ENCODE results near the gene PSMG3. TPM values are rescaled to one million over a fixed set of nuclear protein-coding genes. Genes with fewer than 3 reads are reported as not detected.

The PSMG3 gene
- total RNA-seq, 1 experiment from 2014 or later = 59.4 TPM

DNA sequence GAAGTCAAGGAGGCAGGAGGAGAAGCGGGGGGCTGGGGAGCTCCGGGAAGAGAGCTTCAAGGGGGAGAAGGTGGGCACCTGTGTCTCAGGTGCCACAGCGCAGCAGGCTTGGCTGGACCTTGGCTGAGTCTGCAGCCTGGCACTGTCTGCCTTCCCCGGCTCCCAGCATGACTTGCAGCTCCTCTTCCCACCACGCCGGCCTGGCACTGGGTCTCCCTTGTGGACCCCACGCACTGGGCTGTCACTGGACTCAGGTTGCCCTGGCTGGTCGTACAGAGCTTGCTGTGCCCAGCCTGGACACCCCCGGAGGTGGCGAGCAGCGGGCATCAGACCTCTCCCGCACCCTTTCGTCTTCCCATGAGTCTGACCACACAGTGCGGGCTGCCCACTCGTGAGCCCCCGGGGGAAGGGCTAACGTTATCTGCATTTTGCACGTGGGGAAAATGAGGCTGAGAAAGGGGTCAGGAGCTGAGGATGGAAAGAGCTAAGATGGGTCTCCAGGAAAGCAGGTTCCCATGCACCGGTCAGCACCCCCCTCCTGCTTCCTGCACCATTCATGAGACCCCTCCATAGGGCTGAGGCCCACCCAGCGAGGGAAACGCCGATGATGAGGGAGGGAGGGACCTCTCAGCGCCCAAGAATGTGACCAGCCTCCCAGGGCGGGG lies 40.3 kb upstream of the PSMG3 start:
- intact Hi-C loops (cut with micrococcal nuclease; ENCODE audit: unreplicated experiment) (no loop called here), in situ Hi-C loops (cut with HindIII; ENCODE audit: low pct_unique_long_range_greater_than_20kb, low sequenced_read_pairs) (no loop called here)
- ATAC-seq (no peak), DNase-seq (ENCODE audit: low read depth, low spot score) (no peak)
- no peaks in the 10 kb centered on the region for H3K27me3 ChIP-seq (ENCODE audit: control insufficient read depth, insufficient read depth, low read length)
- no peak overlapping the region for H3K4me3 ChIP-seq (ENCODE audit: low read depth in 2 of 2, low read length in 2 of 2)
- H3K9me3 ChIP-seq (ENCODE audit: control insufficient read depth, insufficient read depth, low read depth, low read length) = no peaks in the 10 kb centered on the region
- TF ChIP-seq TCF7L2 (IDR thresholded peaks at IDR 0.05; ENCODE audit: low read depth, low read length) = no peak
- TF ChIP-seq, protein P1, sequence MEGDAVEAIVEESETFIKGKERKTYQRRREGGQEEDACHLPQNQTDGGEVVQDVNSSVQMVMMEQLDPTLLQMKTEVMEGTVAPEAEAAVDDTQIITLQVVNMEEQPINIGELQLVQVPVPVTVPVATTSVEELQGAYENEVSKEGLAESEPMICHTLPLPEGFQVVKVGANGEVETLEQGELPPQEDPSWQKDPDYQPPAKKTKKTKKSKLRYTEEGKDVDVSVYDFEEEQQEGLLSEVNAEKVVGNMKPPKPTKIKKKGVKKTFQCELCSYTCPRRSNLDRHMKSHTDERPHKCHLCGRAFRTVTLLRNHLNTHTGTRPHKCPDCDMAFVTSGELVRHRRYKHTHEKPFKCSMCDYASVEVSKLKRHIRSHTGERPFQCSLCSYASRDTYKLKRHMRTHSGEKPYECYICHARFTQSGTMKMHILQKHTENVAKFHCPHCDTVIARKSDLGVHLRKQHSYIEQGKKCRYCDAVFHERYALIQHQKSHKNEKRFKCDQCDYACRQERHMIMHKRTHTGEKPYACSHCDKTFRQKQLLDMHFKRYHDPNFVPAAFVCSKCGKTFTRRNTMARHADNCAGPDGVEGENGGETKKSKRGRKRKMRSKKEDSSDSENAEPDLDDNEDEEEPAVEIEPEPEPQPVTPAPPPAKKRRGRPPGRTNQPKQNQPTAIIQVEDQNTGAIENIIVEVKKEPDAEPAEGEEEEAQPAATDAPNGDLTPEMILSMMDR (IDR thresholded peaks at IDR 0.05) = no peak
- CTCF ChIA-PET = no interaction called here
- H3K4me1 ChIP-seq (ENCODE audit: control insufficient read depth, insufficient read depth, low read length) = no peaks in the 10 kb centered on the region
- POLR2A ChIA-PET = no interaction called here
- no peak overlapping the region for H3K27ac ChIP-seq (ENCODE audit: low read length)
- no TSS peak for BruUV-seq (replicated peaks)
- H3K36me3 ChIP-seq (ENCODE audit: control insufficient read depth, insufficient read depth, low read length) = no peaks in the 10 kb centered on the region

DNA sequence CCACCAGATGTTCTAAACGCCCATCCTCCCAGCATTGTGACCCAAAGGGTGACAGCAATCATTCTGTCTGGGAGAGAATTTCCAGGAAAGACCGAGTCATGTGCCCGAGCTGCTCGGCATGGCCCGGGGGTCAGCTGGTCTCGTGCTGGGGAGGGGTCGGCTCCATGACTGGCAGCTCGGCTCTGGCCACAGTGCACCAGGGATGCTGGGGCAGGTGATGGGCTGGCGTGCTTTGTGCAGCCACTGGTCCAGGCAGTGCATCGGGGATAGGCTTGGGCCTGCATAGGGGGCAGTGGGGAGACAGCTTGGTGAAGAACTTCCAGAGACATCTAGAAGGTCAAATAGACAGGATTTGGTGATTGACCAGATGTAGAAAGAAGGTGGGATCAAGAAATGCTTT lies 39.2 kb upstream of the PSMG3 start:
- Histone ChIP-seq H3K4me3 (ENCODE audit: low read depth in 2 of 2, low read length in 2 of 2) (no peak overlapping the region), H3K27me3 (ENCODE audit: control insufficient read depth, insufficient read depth, low read length) (no peaks in the 10 kb centered on the region), H3K9me3 (ENCODE audit: control insufficient read depth, insufficient read depth, low read depth, low read length) (no peaks in the 10 kb centered on the region), H3K27ac (ENCODE audit: low read length) (no peak overlapping the region), H3K36me3 (ENCODE audit: control insufficient read depth, insufficient read depth, low read length) (no peaks in the 10 kb centered on the region), H3K4me1 (ENCODE audit: control insufficient read depth, insufficient read depth, low read length) (no peaks in the 10 kb centered on the region)
- DNase-seq (ENCODE audit: low read depth, low spot score) = no peak
- BruUV-seq (replicated peaks) = no TSS peak
- intact Hi-C loops (cut with micrococcal nuclease; ENCODE audit: unreplicated experiment) (no loop called here), in situ Hi-C loops (cut with HindIII; ENCODE audit: low pct_unique_long_range_greater_than_20kb, low sequenced_read_pairs) (no loop called here)
- ChIA-PET CTCF (no interaction called here), POLR2A (no interaction called here)
- no peak for TF ChIP-seq POLR2AphosphoS5 (IDR thresholded peaks at IDR 0.05; ENCODE audit: low read depth, low read length)
- TF ChIP-seq, protein P1 (IDR thresholded peaks at IDR 0.05) = no peak
- no peak for TF ChIP-seq SIN3A (IDR thresholded peaks at IDR 0.05; ENCODE audit: borderline replicate concordance, insufficient read depth, low read depth, low read length)
- no peak for TF ChIP-seq TCF7L2 (IDR thresholded peaks at IDR 0.05; ENCODE audit: low read depth, low read length)
- TF ChIP-seq, protein P2, sequence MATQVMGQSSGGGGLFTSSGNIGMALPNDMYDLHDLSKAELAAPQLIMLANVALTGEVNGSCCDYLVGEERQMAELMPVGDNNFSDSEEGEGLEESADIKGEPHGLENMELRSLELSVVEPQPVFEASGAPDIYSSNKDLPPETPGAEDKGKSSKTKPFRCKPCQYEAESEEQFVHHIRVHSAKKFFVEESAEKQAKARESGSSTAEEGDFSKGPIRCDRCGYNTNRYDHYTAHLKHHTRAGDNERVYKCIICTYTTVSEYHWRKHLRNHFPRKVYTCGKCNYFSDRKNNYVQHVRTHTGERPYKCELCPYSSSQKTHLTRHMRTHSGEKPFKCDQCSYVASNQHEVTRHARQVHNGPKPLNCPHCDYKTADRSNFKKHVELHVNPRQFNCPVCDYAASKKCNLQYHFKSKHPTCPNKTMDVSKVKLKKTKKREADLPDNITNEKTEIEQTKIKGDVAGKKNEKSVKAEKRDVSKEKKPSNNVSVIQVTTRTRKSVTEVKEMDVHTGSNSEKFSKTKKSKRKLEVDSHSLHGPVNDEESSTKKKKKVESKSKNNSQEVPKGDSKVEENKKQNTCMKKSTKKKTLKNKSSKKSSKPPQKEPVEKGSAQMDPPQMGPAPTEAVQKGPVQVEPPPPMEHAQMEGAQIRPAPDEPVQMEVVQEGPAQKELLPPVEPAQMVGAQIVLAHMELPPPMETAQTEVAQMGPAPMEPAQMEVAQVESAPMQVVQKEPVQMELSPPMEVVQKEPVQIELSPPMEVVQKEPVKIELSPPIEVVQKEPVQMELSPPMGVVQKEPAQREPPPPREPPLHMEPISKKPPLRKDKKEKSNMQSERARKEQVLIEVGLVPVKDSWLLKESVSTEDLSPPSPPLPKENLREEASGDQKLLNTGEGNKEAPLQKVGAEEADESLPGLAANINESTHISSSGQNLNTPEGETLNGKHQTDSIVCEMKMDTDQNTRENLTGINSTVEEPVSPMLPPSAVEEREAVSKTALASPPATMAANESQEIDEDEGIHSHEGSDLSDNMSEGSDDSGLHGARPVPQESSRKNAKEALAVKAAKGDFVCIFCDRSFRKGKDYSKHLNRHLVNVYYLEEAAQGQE (IDR thresholded peaks at IDR 0.05; ENCODE audit: insufficient read depth in 1 of 2, low read depth in 2 of 2, low read length in 1 of 2) = no peak
- ATAC-seq = no peak

All from Panc1 (cell line).